Measurements from ENCODE around the gene GRIN1. TPM values are rescaled to one million over a fixed set of nuclear protein-coding genes. Genes with fewer than 3 reads are reported as not detected.

GRIN1 gene
- total and polyA plus RNA-seq, 12 donors, result not detected

GRCh38 chr9:137204731-137205125 is 65.8 kb downstream of the GRIN1 start:
- intact Hi-C loops (cut with DNase I), result loop anchor here in 1 of 10 donors (1.0 kb wide), 1 partner anchor 16 kb away; the partner anchor contains the start of genes ANAPC2 and SSNA1
- no peak for ATAC-seq
- H3K4me3 ChIP-seq, result peak overlapping the region; percentile 31 to 96 (median 86)
- peaks cover 20 to 60% (median 55%) of the 10 kb centered on the region in 9 donors for H3K4me1 ChIP-seq
- DNase-seq, result no peak
- no peaks in the 10 kb centered on the region for H3K9me3 ChIP-seq
- H3K27ac ChIP-seq, result peak overlapping the region in 8 of 10 donors; percentile 75 to 94 (median 89)
- 10 to 11% methylated on average over 21 of the region's 21 CpGs for WGBS, 2 donors
- no peaks in the 10 kb centered on the region for H3K27me3 ChIP-seq
- peaks cover 0 to 17% (median 0%) of the 10 kb centered on the region in 9 donors for H3K36me3 ChIP-seq
- no peak for TF ChIP-seq CTCF (IDR thresholded peaks at IDR 0.05)

DNA sequence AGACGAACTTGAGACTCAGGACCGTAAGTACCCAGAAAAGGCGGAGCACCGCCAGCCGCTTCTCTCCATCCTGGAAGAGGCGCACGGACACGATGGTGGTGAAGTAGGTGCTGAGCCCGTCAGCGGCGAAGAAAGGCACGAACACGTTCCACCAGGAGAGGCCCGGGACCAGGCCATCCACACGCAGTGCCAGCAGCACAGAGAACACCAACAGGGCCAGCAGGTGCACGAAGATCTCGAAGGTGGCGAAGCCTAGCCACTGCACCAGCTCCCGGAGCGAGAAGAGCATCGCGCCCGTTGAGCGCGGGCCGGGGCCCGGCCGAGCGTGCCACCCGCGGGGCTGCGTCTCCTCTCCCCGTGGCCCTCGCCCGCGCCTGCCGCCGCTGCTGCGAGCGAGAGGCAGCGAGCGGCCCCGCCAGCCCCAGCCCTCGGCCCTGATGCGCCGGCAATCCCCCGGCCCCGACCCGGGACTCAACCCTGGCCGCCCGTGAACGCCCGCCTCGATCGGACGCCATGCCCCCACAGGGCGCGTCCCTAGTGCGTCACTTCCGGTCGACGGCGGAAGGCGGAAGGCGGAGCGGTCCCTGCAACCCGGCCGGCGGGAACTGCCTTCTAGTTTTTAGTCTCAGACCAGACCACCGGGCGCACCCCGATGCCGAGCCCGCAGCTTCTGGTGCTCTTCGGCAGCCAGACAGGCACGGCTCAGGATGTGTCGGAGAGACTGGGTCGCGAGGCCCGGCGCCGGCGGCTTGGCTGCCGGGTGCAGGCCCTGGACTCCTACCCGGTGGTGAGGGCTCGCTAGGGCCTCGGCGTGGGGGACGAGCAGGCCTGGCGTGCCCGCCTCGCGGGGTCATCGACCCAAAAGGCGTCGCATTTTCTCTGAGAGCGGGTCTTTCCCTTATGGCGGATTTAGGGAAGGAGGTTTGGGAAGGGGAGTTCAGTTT is 66.4 kb downstream of the GRIN1 start, which contains the start of the genes NDOR1 and TMEM203:
TSS of gene NDOR1 (plus strand) at position 575 of the 944 bp plus-strand sequence. CDS start at position 653, 78 bp downstream.
TSS of gene TMEM203 (minus strand) at position 523 of the 944 bp plus-strand sequence. CDS start at position 289, 234 bp downstream.
- no peak for TF ChIP-seq CTCF (IDR thresholded peaks at IDR 0.05)
- Histone ChIP-seq H3K4me3 (peak within 1 kb of the TSS; percentile 31 to 96 (median 86)), H3K9me3 (no peaks in the 10 kb centered on the region), H3K4me1 (peaks cover 20 to 58% (median 54%) of the 10 kb centered on the region in 9 donors), H3K27me3 (no peaks in the 10 kb centered on the region), H3K36me3 (peaks cover 0 to 23% (median 0%) of the 10 kb centered on the region in 9 donors), H3K27ac (peak within 1 kb of the TSS in 9 of 10 donors; percentile 75 to 94 (median 89))
- ATAC-seq (peak; percentile 58 to 74 (median 66)), DNase-seq (peak; percentile 94)
- intact Hi-C loops (cut with DNase I), result loop anchor here in 1 of 10 donors (1.0 kb wide), 1 partner anchor 17 kb away; the partner anchor contains the start of genes ANAPC2 and SSNA1
- 0% methylated on average over 76 to 98 of the region's 98 CpGs for WGBS, 2 donors

- peak overlapping the region in 7 of 10 donors; percentile 75 to 96 (median 87) for H3K4me3 ChIP-seq
- intact Hi-C loops (cut with DNase I), result no loop called here
- H3K9me3 ChIP-seq, result no peaks in the 10 kb centered on the region
- ATAC-seq (no peak), DNase-seq (no peak)
- H3K4me1 ChIP-seq, result peaks cover 20 to 52% (median 48%) of the 10 kb centered on the region in 9 donors
- 70 to 73% methylated on average over 7 of the region's 7 CpGs for WGBS, 2 donors
- H3K36me3 ChIP-seq, result peaks cover 0 to 26% (median 0%) of the 10 kb centered on the region in 9 donors
- H3K27ac ChIP-seq, result no peak overlapping the region
- H3K27me3 ChIP-seq, result no peaks in the 10 kb centered on the region
- no peak for TF ChIP-seq CTCF (IDR thresholded peaks at IDR 0.05)
Observed at GRCh38 chr9:137206602-137207001, 67.6 kb downstream of the GRIN1 start.

GRCh38 chr9:137211532-137211931 is 72.6 kb downstream of the GRIN1 start:
- ATAC-seq (no peak), DNase-seq (no peak)
- H3K4me3 ChIP-seq, result no peak overlapping the region
- no peaks in the 10 kb centered on the region for H3K27me3 ChIP-seq
- no peaks in the 10 kb centered on the region for H3K9me3 ChIP-seq
- H3K4me1 ChIP-seq, result peaks cover 0 to 10% (median 6%) of the 10 kb centered on the region in 9 donors
- peaks cover 0 to 50% (median 0%) of the 10 kb centered on the region in 9 donors for H3K36me3 ChIP-seq
- no peak for TF ChIP-seq CTCF (IDR thresholded peaks at IDR 0.05)
- intact Hi-C loops (cut with DNase I), result no loop called here
- WGBS, 2 donors, result 78 to 85% methylated on average over 13 of the region's 13 CpGs
- H3K27ac ChIP-seq, result no peak overlapping the region
